SU-DHL-6 (cell line): ENCODE data around the gene POU3F4.

Source experiments
- H2AFZ ChIP-seq: fragments of 200-600 bp; sonication (generic); 2 replicates; pipeline ENCODE4 v1.6.1; 2014; ENCODE audit warnings: low read depth, mild to moderate bottlenecking, moderate library complexity, mixed read lengths, antibody characterized with exemption, low read length; ENCODE audit not compliant: severe bottlenecking
- H3F3A ChIP-seq: fragments of 200-600 bp; shearing (Covaris generic); 2 replicates; pipeline ENCODE4 v1.6.0; 2016; ENCODE audit warnings: antibody characterized with exemption, mild to moderate bottlenecking; ENCODE audit not compliant: insufficient read depth
- H3K27ac ChIP-seq: fragments of 200-600 bp; sonication (generic); 2 replicates; pipeline ENCODE4 v1.5.1; 2016; ENCODE audit warnings: low read depth, mild to moderate bottlenecking, low read length, moderate library complexity, mixed read lengths
- H3K27me3 ChIP-seq: fragments of 200-600 bp; sonication (generic), shearing (Covaris generic); 2 replicates; pipeline ENCODE4 v1.6.0; 2014; ENCODE audit warnings: mild to moderate bottlenecking, low read length
- H3K36me3 ChIP-seq: fragments of 200-600 bp; sonication (generic); 2 replicates; pipeline ENCODE4 v1.6.1; 2014; ENCODE audit warnings: mild to moderate bottlenecking, low read length, mixed read lengths
- H3K4me2 ChIP-seq: fragments of 300-600, 200-600 bp; shearing (Covaris generic), sonication (generic); 2 replicates; pipeline ENCODE4 v1.6.0; 2014; ENCODE audit warnings: low read length, low read depth, mild to moderate bottlenecking; ENCODE audit not compliant: poor library complexity, severe bottlenecking
- H3K4me3 ChIP-seq: fragments of 200-600 bp; sonication (generic); 2 replicates; pipeline ENCODE4 v1.5.1; 2014; ENCODE audit warnings: antibody characterized with exemption, low read length, mild to moderate bottlenecking, mixed read lengths; ENCODE audit not compliant: insufficient read depth, poor library complexity, severe bottlenecking
- H3K79me2 ChIP-seq: fragments of 200-600 bp; sonication (generic); 2 replicates; pipeline ENCODE4 v1.6.1; 2014; ENCODE audit warnings: mild to moderate bottlenecking, low read length, moderate library complexity; ENCODE audit not compliant: insufficient read depth
- H3K9ac ChIP-seq: fragments of 200-600 bp; sonication (generic); 2 replicates; pipeline ENCODE4 v1.7.0; 2014; ENCODE audit warnings: mild to moderate bottlenecking, low read length
- H3K9me2 ChIP-seq: fragments of 200-600 bp; sonication (generic); replicated peaks from 2 replicates; pipeline ENCODE4 v1.6.1; 2014; ENCODE audit warnings: low read length; ENCODE audit not compliant: insufficient read depth
- H3K9me3 ChIP-seq: fragments of 200-600 bp; sonication (generic); 2 replicates; pipeline ENCODE4 v1.6.1; 2014; ENCODE audit warnings: low read length, mixed read lengths; ENCODE audit not compliant: insufficient read depth
- H4K20me1 ChIP-seq: fragments of 200-600 bp; sonication (generic); 2 replicates; pipeline ENCODE4 v1.6.1; 2014; ENCODE audit warnings: low read depth, mild to moderate bottlenecking, antibody characterized with exemption, low read length, moderate library complexity, mixed read lengths
- CTCF ChIP-seq: fragments of 200-600 bp; sonication (generic); IDR thresholded peaks from one replicate; pipeline ENCODE4 v1.5.1; 2017; ENCODE audit warnings: antibody characterized with exemption, mild to moderate bottlenecking, low read length, moderate library complexity; ENCODE audit not compliant: insufficient read depth, poor library complexity, severe bottlenecking
- EZH2phosphoT487 ChIP-seq: fragments of 200-600 bp; sonication (generic), shearing (Covaris generic); conservative IDR thresholded peaks from 2 replicates; pipeline ENCODE4 v1.6.1; 2018; ENCODE audit warnings: mild to moderate bottlenecking, antibody characterized with exemption, low read length, moderate library complexity, mixed read lengths

Gene POU3F4

GRCh38 chrX:83521905-83522304, 13.8 kb downstream of the POU3F4 start:
- no peak overlapping the region for H3K4me3 ChIP-seq
- no peaks in the 10 kb centered on the region for H3K36me3 ChIP-seq
- no peak overlapping the region for H2AFZ ChIP-seq
- H3K27me3 ChIP-seq, result no peaks in the 10 kb centered on the region
- H4K20me1 ChIP-seq, result no peaks in the 10 kb centered on the region
- no peak overlapping the region for H3K9ac ChIP-seq
- H3F3A ChIP-seq, result no peaks in the 10 kb centered on the region
- no peak overlapping the region for H3K27ac ChIP-seq
- no peaks in the 10 kb centered on the region for H3K9me3 ChIP-seq
- H3K4me2 ChIP-seq, result no peak overlapping the region
- no peaks in the 10 kb centered on the region for H3K79me2 ChIP-seq
- TF ChIP-seq CTCF (no peak), EZH2phosphoT487 (no peak)
- H3K9me2 ChIP-seq, result no peaks in the 10 kb centered on the region

GRCh38 chrX:83529950-83530349, 21.9 kb downstream of the POU3F4 start:
- H3K9me2 ChIP-seq, result no peaks in the 10 kb centered on the region
- no peak overlapping the region for H3K4me3 ChIP-seq
- H3F3A ChIP-seq, result no peaks in the 10 kb centered on the region
- no peaks in the 10 kb centered on the region for H3K79me2 ChIP-seq
- no peaks in the 10 kb centered on the region for H4K20me1 ChIP-seq
- no peak overlapping the region for H3K27ac ChIP-seq
- H2AFZ ChIP-seq, result no peak overlapping the region
- H3K36me3 ChIP-seq, result no peaks in the 10 kb centered on the region
- H3K4me2 ChIP-seq, result no peak overlapping the region
- no peaks in the 10 kb centered on the region for H3K9me3 ChIP-seq
- no peak overlapping the region for H3K9ac ChIP-seq
- no peaks in the 10 kb centered on the region for H3K27me3 ChIP-seq
- TF ChIP-seq EZH2phosphoT487 (no peak), CTCF (no peak)

GRCh38 chrX:83535417-83536196, 27.5 kb downstream of the POU3F4 start:
- no peak overlapping the region for H2AFZ ChIP-seq
- TF ChIP-seq EZH2phosphoT487, result no peak
- no peak for TF ChIP-seq CTCF
- H3K27ac ChIP-seq, result no peak overlapping the region
- H3K9me3 ChIP-seq, result no peaks in the 10 kb centered on the region
- no peaks in the 10 kb centered on the region for H3F3A ChIP-seq
- H3K4me2 ChIP-seq, result peak overlapping the region; percentile 29
- H3K36me3 ChIP-seq, result no peaks in the 10 kb centered on the region
- H4K20me1 ChIP-seq, result no peaks in the 10 kb centered on the region
- no peaks in the 10 kb centered on the region for H3K27me3 ChIP-seq
- no peaks in the 10 kb centered on the region for H3K9me2 ChIP-seq
- no peaks in the 10 kb centered on the region for H3K79me2 ChIP-seq
- no peak overlapping the region for H3K4me3 ChIP-seq
- no peak overlapping the region for H3K9ac ChIP-seq
